Measurements from ENCODE around the gene EXOSC10. TPM values are rescaled to one million over a fixed set of nuclear protein-coding genes. Genes with fewer than 3 reads are reported as not detected.

Gene EXOSC10
- total and polyA plus RNA-seq, 2 of the 4 experiments (the other 2 are of a cell fraction) = 64.5 to 66.0 TPM

GRCh38 chr1:11131816-11132215 lies 32.1 kb upstream of the EXOSC10 start:
- no peak for DNase-seq
- Histone ChIP-seq H3K14ac (replicated peaks; ENCODE audit: low read depth, low read length) (no peak overlapping the region), H3K27ac (ENCODE audit: insufficient read depth, low read length) (no peak overlapping the region), H3K23ac (ENCODE audit: low read depth, low read length) (no peak overlapping the region), H2BK5ac (ENCODE audit: low read depth, low read length, poor library complexity, severe bottlenecking) (no peak overlapping the region), H2AK9ac (replicated peaks; ENCODE audit: low read depth, low read length, poor library complexity) (no peak overlapping the region), H3K9me1 (ENCODE audit: insufficient read depth, low read length) (peaks cover 6% of the 10 kb centered on the region), H3K27me3 (ENCODE audit: control insufficient read depth, insufficient read depth, low read length) (no peaks in the 10 kb centered on the region), H2AK5ac (ENCODE audit: low read depth, low read length) (no peak overlapping the region), H2AFZ (replicated peaks; ENCODE audit: low read length, poor library complexity) (no peak overlapping the region), H3K4me1 (ENCODE audit: control insufficient read depth, insufficient read depth, low read length) (peaks cover 7% of the 10 kb centered on the region), H3K4me3 (ENCODE audit: insufficient read depth, low read depth, low read length) (no peak overlapping the region), H4K5ac (ENCODE audit: low read depth, low read length) (no peak overlapping the region), H4K91ac (ENCODE audit: insufficient read depth, low read depth, low read length) (no peak overlapping the region), H3K18ac (ENCODE audit: low read depth, low read length) (no peak overlapping the region), H3K9ac (ENCODE audit: low read depth, low read length) (no peak overlapping the region), H3K4ac (ENCODE audit: low read depth, low read length) (no peak overlapping the region), H2BK120ac (ENCODE audit: low read depth, low read length) (no peak overlapping the region), H4K8ac (ENCODE audit: low read depth in 2 of 2, low read length in 2 of 2) (no peak overlapping the region), H2BK20ac (ENCODE audit: low read depth, low read length) (no peak overlapping the region), H3K4me2 (ENCODE audit: low read depth, low read length) (no peak overlapping the region), H3K36me3 (ENCODE audit: control insufficient read depth, insufficient read depth, low read length) (peaks cover 51% of the 10 kb centered on the region), H3K56ac (ENCODE audit: extremely low read depth, insufficient read depth, low read length) (no peak overlapping the region), H2BK15ac (ENCODE audit: low read depth, low read length) (no peak overlapping the region), H3K9me3 (ENCODE audit: control insufficient read depth, insufficient read depth, low read length) (no peaks in the 10 kb centered on the region), H4K20me1 (ENCODE audit: insufficient read depth, low read length) (no peaks in the 10 kb centered on the region), H3K79me1 (ENCODE audit: low read depth in 1 of 2, low read length in 2 of 2) (peaks cover 0 to 3% of the 10 kb centered on the region in 2 experiments; a peak in 2 of 4 replicates)
- in situ Hi-C loops (cut with MboI; ENCODE audit: low sequenced_read_pairs) (no loop called here), intact Hi-C loops (cut with micrococcal nuclease) (no loop called here), dilution Hi-C loops (cut with HindIII; ENCODE audit: low sequenced_read_pairs, unreplicated experiment) (no loop called here)
- CTCF ChIA-PET = no interaction called here
- no peak for TF ChIP-seq CHD1 (IDR thresholded peaks at IDR 0.05; ENCODE audit: low read depth, low read length)
- no peak for TF ChIP-seq USF2 (IDR thresholded peaks at IDR 0.05; ENCODE audit: low read depth, low read length)
- no peak for TF ChIP-seq RAD21 (IDR thresholded peaks at IDR 0.05; ENCODE audit: low read length)
- no TSS peak for BruUV-seq (replicated peaks)
- WGBS, 2 experiments (ENCODE audit: extremely low coverage in 2 of 2, insufficient read length in 1 of 2) = no CpG with 5 or more reads among the region's 3 CpGs
- POLR2A ChIA-PET (ENCODE audit: unreplicated experiment) = no interaction called here
- ATAC-seq (ENCODE audit: low read depth) = no peak

All from IMR-90 (cell line).